IgD-negative memory B cell (primary cell): ENCODE results near the gene TLE3. TPM values are rescaled to one million over a fixed set of nuclear protein-coding genes. Genes with fewer than 3 reads are reported as not detected.
A peak's percentile ranks its signal among the peaks of the same experiment; 100 is the strongest.

ENCODE experiments used
- H3K27ac Mint-ChIP-seq, 3 donors: one replicate each; pipeline ENCODE4 v1.8.0; 2020 to 2022; ENCODE audit warnings: mild to moderate bottlenecking in 3 of 3, mixed read lengths in 3 of 3, moderate library complexity in 1 of 3
- H3K27me3 Mint-ChIP-seq: one replicate; pipeline ENCODE4 v1.8.0; 2021; ENCODE audit warnings: mixed read lengths
- H3K36me3 Mint-ChIP-seq: one replicate; pipeline ENCODE4 v1.8.0; 2020; ENCODE audit warnings: mild to moderate bottlenecking, mixed read lengths
- H3K4me1 Mint-ChIP-seq, 3 donors: one replicate each; pipeline ENCODE4 v1.8.0; 2020 to 2022; ENCODE audit warnings: mixed read lengths in 3 of 3, mild to moderate bottlenecking in 1 of 3
- H3K4me3 Mint-ChIP-seq, 4 donors: one replicate each; pipeline ENCODE4 v1.8.0; 2020 to 2022; ENCODE audit warnings: mild to moderate bottlenecking in 4 of 4, mixed read lengths in 4 of 4, moderate library complexity in 3 of 4
- H3K9me3 Mint-ChIP-seq, 3 donors: one replicate each; pipeline ENCODE4 v1.8.0; 2020 to 2021; ENCODE audit warnings: mixed read lengths in 3 of 3, mild to moderate bottlenecking in 1 of 3
- polyA plus RNA-seq: library from polyadenylated mRNA; unstranded; fragments of 300-500 nt; fragmentation: Illumina TruSeq; gene quantifications from one replicate; pipeline ENCODE4 v1.2.3, GENCODE V29; 2021

The TLE3 gene
- polyA plus RNA-seq, 1 donor from 2014 or later, result 88.7 TPM

GRCh38 chr15:70133296-70133695 lies 35.6 kb upstream of the TLE3 start:
- Mint-ChIP-seq H3K27ac (no peak overlapping the region), H3K4me3 (no peak overlapping the region), H3K27me3 (peaks cover 3% of the 10 kb centered on the region)

GRCh38 chr15:70132571-70132970 lies 34.9 kb upstream of the TLE3 start:
- Mint-ChIP-seq H3K27ac (no peak overlapping the region), H3K4me1 (no peaks in the 10 kb centered on the region), H3K27me3 (peaks cover 3% of the 10 kb centered on the region), H3K9me3 (peaks cover 0 to 3% (median 0%) of the 10 kb centered on the region in 3 donors), H3K4me3 (no peak overlapping the region), H3K36me3 (peaks cover 3% of the 10 kb centered on the region)

More at GRCh38 chr15:70133296-70133695, 35.6 kb upstream of the TLE3 start:
- Mint-ChIP-seq H3K9me3 (peaks cover 0 to 3% (median 0%) of the 10 kb centered on the region in 3 donors), H3K36me3 (peaks cover 3% of the 10 kb centered on the region), H3K4me1 (no peaks in the 10 kb centered on the region)

GRCh38 chr15:70132139-70132538 lies 34.4 kb upstream of the TLE3 start:
- H3K4me3 Mint-ChIP-seq, result no peak overlapping the region
- H3K27me3 Mint-ChIP-seq, result peaks cover 5% of the 10 kb centered on the region
- H3K27ac Mint-ChIP-seq, result no peak overlapping the region
- H3K9me3 Mint-ChIP-seq, result peaks cover 0 to 3% (median 0%) of the 10 kb centered on the region in 3 donors
- peaks cover 0 to 2% (median 2%) of the 10 kb centered on the region in 3 donors for H3K4me1 Mint-ChIP-seq
- H3K36me3 Mint-ChIP-seq, result peaks cover 3% of the 10 kb centered on the region

GRCh38 chr15:70128414-70129140 lies 30.9 kb upstream of the TLE3 start:
- H3K27ac Mint-ChIP-seq, result no peak overlapping the region
- H3K4me1 Mint-ChIP-seq, result peaks cover 2 to 4% (median 2%) of the 10 kb centered on the region in 3 donors
- no peaks in the 10 kb centered on the region for H3K36me3 Mint-ChIP-seq
- H3K4me3 Mint-ChIP-seq, result no peak overlapping the region
- H3K9me3 Mint-ChIP-seq, result peaks cover 0 to 1% (median 0%) of the 10 kb centered on the region in 3 donors
- H3K27me3 Mint-ChIP-seq, result peaks cover 16% of the 10 kb centered on the region

GRCh38 chr15:70127770-70128413 lies 30.2 kb upstream of the TLE3 start:
- H3K4me3 Mint-ChIP-seq, result no peak overlapping the region
- H3K27ac Mint-ChIP-seq, result no peak overlapping the region
- no peaks in the 10 kb centered on the region for H3K36me3 Mint-ChIP-seq
- H3K9me3 Mint-ChIP-seq, result peaks cover 0 to 3% (median 0%) of the 10 kb centered on the region in 3 donors
- H3K27me3 Mint-ChIP-seq, result peaks cover 16% of the 10 kb centered on the region
- H3K4me1 Mint-ChIP-seq, result peaks cover 2 to 4% (median 2%) of the 10 kb centered on the region in 3 donors

- no peaks in the 10 kb centered on the region for H3K36me3 Mint-ChIP-seq
- peaks cover 2 to 4% (median 2%) of the 10 kb centered on the region in 3 donors for H3K4me1 Mint-ChIP-seq
- peaks cover 0 to 3% (median 0%) of the 10 kb centered on the region in 3 donors for H3K9me3 Mint-ChIP-seq
- H3K27me3 Mint-ChIP-seq, result peaks cover 16% of the 10 kb centered on the region
- H3K27ac Mint-ChIP-seq, result no peak overlapping the region
- no peak overlapping the region for H3K4me3 Mint-ChIP-seq
Observed at GRCh38 chr15:70127288-70127746, 29.6 kb upstream of the TLE3 start.

- no peak overlapping the region for H3K4me3 Mint-ChIP-seq
- H3K27me3 Mint-ChIP-seq, result peaks cover 16% of the 10 kb centered on the region
- peaks cover 0 to 3% (median 0%) of the 10 kb centered on the region in 3 donors for H3K9me3 Mint-ChIP-seq
- H3K27ac Mint-ChIP-seq, result no peak overlapping the region
- H3K36me3 Mint-ChIP-seq, result no peaks in the 10 kb centered on the region
- H3K4me1 Mint-ChIP-seq, result peaks cover 2 to 4% (median 4%) of the 10 kb centered on the region in 3 donors
Observed at GRCh38 chr15:70126362-70126761, 28.6 kb upstream of the TLE3 start.

- Mint-ChIP-seq H3K9me3 (peaks cover 0 to 3% (median 0%) of the 10 kb centered on the region in 3 donors), H3K27ac (no peak overlapping the region), H3K27me3 (peaks cover 16% of the 10 kb centered on the region), H3K4me3 (no peak overlapping the region), H3K36me3 (no peaks in the 10 kb centered on the region), H3K4me1 (peaks cover 2 to 4% (median 4%) of the 10 kb centered on the region in 3 donors)
Observed at GRCh38 chr15:70125605-70126004, 27.9 kb upstream of the TLE3 start.

- H3K36me3 Mint-ChIP-seq, result no peaks in the 10 kb centered on the region
- peaks cover 14% of the 10 kb centered on the region for H3K27me3 Mint-ChIP-seq
- peaks cover 0 to 4% (median 3%) of the 10 kb centered on the region in 3 donors for H3K4me1 Mint-ChIP-seq
- no peak overlapping the region for H3K4me3 Mint-ChIP-seq
- H3K9me3 Mint-ChIP-seq, result peaks cover 0 to 3% (median 0%) of the 10 kb centered on the region in 3 donors
- H3K27ac Mint-ChIP-seq, result no peak overlapping the region
Observed at GRCh38 chr15:70121624-70122302, 24.0 kb upstream of the TLE3 start.

- Mint-ChIP-seq H3K27me3 (peaks cover 13% of the 10 kb centered on the region), H3K27ac (no peak overlapping the region), H3K4me3 (no peak overlapping the region), H3K9me3 (peaks cover 0 to 3% (median 0%) of the 10 kb centered on the region in 3 donors), H3K4me1 (peaks cover 0 to 4% (median 3%) of the 10 kb centered on the region in 3 donors), H3K36me3 (no peaks in the 10 kb centered on the region)
Observed at GRCh38 chr15:70120958-70121623, 23.4 kb upstream of the TLE3 start.

GRCh38 chr15:70119911-70120508 lies 22.3 kb upstream of the TLE3 start:
- Mint-ChIP-seq H3K4me1 (peaks cover 0 to 3% (median 3%) of the 10 kb centered on the region in 3 donors), H3K27ac (no peak overlapping the region), H3K36me3 (no peaks in the 10 kb centered on the region), H3K9me3 (peaks cover 0 to 3% (median 0%) of the 10 kb centered on the region in 3 donors), H3K27me3 (peaks cover 12% of the 10 kb centered on the region), H3K4me3 (no peak overlapping the region)

GRCh38 chr15:70118599-70118998 lies 20.9 kb upstream of the TLE3 start:
- H3K36me3 Mint-ChIP-seq, result no peaks in the 10 kb centered on the region
- H3K27ac Mint-ChIP-seq, result no peak overlapping the region
- H3K9me3 Mint-ChIP-seq, result peaks cover 0 to 2% (median 0%) of the 10 kb centered on the region in 3 donors

GRCh38 chr15:70116317-70116716 lies 18.6 kb upstream of the TLE3 start:
- no peaks in the 10 kb centered on the region for H3K9me3 Mint-ChIP-seq
- H3K4me3 Mint-ChIP-seq, result no peak overlapping the region
- H3K4me1 Mint-ChIP-seq, result peaks cover 3 to 4% (median 4%) of the 10 kb centered on the region in 3 donors
- no peaks in the 10 kb centered on the region for H3K36me3 Mint-ChIP-seq
- no peak overlapping the region for H3K27ac Mint-ChIP-seq
- H3K27me3 Mint-ChIP-seq, result peaks cover 15% of the 10 kb centered on the region

More at GRCh38 chr15:70118599-70118998, 20.9 kb upstream of the TLE3 start:
- H3K4me1 Mint-ChIP-seq, result peaks cover 4 to 5% (median 4%) of the 10 kb centered on the region in 3 donors
- peaks cover 15% of the 10 kb centered on the region for H3K27me3 Mint-ChIP-seq
- no peak overlapping the region for H3K4me3 Mint-ChIP-seq

GRCh38 chr15:70114221-70114620 lies 16.5 kb upstream of the TLE3 start:
- Mint-ChIP-seq H3K27ac (no peak overlapping the region), H3K36me3 (no peaks in the 10 kb centered on the region), H3K27me3 (peaks cover 15% of the 10 kb centered on the region), H3K4me1 (peaks cover 3 to 4% (median 4%) of the 10 kb centered on the region in 3 donors), H3K4me3 (peak overlapping the region in 1 of 4 donors; percentile 35), H3K9me3 (no peaks in the 10 kb centered on the region)
